Ishikawa (cell line): Measurements from ENCODE around the gene NUDT2.

Source experiments
- CEBPB ChIP-seq: IDR thresholded peaks from 2 replicates; pipeline ENCODE4 v1.6.1; 2012
- CREB1 ChIP-seq: IDR thresholded peaks from 2 replicates; pipeline ENCODE4 v1.6.1; 2012; ENCODE audit warnings: low read depth
- EGR1 ChIP-seq: IDR thresholded peaks from 2 replicates; pipeline ENCODE4 v1.6.1; 2012
- EP300 ChIP-seq: IDR thresholded peaks from 2 replicates; pipeline ENCODE4 v1.6.1; 2012; ENCODE audit warnings: borderline replicate concordance
- FOXM1 ChIP-seq: IDR thresholded peaks from 2 replicates; pipeline ENCODE4 v1.6.1; 2012; ENCODE audit warnings: low read depth, borderline replicate concordance
- NFIC ChIP-seq: IDR thresholded peaks from 2 replicates; pipeline ENCODE4 v1.6.1; 2012
- RAD21 ChIP-seq: IDR thresholded peaks from 2 replicates; pipeline ENCODE4 v1.6.1; 2012; ENCODE audit warnings: low read depth
- TAF1 ChIP-seq: IDR thresholded peaks from 2 replicates; pipeline ENCODE4 v1.6.1; 2012; ENCODE audit warnings: low read depth, mild to moderate bottlenecking
- TCF12 ChIP-seq: IDR thresholded peaks from 2 replicates; pipeline ENCODE4 v1.6.1; 2012; ENCODE audit warnings: low read depth
- TEAD4 ChIP-seq: IDR thresholded peaks from 2 replicates; pipeline ENCODE4 v1.6.1; 2012
- YY1 ChIP-seq: IDR thresholded peaks from 2 replicates; pipeline ENCODE4 v1.6.1; 2012; ENCODE audit warnings: low read depth
- ZBTB7A ChIP-seq: IDR thresholded peaks from 2 replicates; pipeline ENCODE4 v1.6.1; 2012; ENCODE audit warnings: low read depth
- TF ChIP-seq, protein P1 (sequence below): IDR thresholded peaks from 2 replicates; pipeline ENCODE4 v1.6.1; 2012
- TF ChIP-seq, protein P2 (sequence below): IDR thresholded peaks from 2 replicates; pipeline ENCODE4 v1.6.1; 2012; ENCODE audit warnings: low read depth, mild to moderate bottlenecking
- TF ChIP-seq, protein P3 (sequence below): IDR thresholded peaks from 2 replicates; pipeline ENCODE4 v1.6.1; 2012

The NUDT2 gene

DNA sequence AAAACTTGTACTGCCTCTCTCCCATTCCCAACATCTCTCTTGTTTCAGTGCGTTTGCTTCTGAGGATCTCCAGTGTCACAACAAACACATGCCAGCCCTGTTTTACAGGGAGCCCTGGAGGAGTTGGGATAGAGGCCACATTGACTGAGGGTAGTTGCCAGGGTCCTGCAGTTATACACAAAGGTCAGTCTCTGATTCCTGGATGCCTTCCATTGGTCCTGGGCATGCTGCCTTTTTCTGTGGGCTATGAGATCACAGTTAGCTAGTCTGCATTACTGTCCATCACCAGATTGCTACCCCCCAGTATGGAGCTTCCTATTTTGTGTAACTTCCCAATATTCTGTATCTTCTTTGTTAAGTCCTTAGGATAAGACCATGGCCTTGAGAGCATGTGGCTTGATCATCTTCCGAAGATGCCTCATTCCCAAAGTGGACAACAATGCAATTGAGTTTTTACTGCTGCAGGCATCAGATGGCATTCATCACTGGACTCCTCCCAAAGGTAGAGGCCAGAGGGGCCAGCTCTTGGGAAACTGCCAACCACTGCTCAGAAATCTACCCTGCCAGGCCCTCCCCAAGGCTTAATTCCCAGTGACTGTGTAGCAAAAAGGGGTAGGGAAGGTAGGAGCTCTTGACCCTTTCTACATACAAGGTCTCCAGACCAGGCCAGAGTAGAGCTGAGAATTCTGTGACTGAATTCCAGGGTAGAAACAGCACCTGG is 9.5 kb downstream of the NUDT2 start:
- TF ChIP-seq, protein P1, sequence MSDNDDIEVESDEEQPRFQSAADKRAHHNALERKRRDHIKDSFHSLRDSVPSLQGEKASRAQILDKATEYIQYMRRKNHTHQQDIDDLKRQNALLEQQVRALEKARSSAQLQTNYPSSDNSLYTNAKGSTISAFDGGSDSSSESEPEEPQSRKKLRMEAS: no peak
- TF ChIP-seq YY1 (no peak), TAF1 (no peak), CEBPB (no peak), FOXM1 (no peak), NFIC (no peak), RAD21 (no peak), EP300 (no peak)
- TF ChIP-seq, protein P2, sequence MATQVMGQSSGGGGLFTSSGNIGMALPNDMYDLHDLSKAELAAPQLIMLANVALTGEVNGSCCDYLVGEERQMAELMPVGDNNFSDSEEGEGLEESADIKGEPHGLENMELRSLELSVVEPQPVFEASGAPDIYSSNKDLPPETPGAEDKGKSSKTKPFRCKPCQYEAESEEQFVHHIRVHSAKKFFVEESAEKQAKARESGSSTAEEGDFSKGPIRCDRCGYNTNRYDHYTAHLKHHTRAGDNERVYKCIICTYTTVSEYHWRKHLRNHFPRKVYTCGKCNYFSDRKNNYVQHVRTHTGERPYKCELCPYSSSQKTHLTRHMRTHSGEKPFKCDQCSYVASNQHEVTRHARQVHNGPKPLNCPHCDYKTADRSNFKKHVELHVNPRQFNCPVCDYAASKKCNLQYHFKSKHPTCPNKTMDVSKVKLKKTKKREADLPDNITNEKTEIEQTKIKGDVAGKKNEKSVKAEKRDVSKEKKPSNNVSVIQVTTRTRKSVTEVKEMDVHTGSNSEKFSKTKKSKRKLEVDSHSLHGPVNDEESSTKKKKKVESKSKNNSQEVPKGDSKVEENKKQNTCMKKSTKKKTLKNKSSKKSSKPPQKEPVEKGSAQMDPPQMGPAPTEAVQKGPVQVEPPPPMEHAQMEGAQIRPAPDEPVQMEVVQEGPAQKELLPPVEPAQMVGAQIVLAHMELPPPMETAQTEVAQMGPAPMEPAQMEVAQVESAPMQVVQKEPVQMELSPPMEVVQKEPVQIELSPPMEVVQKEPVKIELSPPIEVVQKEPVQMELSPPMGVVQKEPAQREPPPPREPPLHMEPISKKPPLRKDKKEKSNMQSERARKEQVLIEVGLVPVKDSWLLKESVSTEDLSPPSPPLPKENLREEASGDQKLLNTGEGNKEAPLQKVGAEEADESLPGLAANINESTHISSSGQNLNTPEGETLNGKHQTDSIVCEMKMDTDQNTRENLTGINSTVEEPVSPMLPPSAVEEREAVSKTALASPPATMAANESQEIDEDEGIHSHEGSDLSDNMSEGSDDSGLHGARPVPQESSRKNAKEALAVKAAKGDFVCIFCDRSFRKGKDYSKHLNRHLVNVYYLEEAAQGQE: no peak
- TF ChIP-seq, protein P3, sequence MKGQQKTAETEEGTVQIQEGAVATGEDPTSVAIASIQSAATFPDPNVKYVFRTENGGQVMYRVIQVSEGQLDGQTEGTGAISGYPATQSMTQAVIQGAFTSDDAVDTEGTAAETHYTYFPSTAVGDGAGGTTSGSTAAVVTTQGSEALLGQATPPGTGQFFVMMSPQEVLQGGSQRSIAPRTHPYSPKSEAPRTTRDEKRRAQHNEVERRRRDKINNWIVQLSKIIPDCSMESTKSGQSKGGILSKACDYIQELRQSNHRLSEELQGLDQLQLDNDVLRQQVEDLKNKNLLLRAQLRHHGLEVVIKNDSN: no peak

DNA sequence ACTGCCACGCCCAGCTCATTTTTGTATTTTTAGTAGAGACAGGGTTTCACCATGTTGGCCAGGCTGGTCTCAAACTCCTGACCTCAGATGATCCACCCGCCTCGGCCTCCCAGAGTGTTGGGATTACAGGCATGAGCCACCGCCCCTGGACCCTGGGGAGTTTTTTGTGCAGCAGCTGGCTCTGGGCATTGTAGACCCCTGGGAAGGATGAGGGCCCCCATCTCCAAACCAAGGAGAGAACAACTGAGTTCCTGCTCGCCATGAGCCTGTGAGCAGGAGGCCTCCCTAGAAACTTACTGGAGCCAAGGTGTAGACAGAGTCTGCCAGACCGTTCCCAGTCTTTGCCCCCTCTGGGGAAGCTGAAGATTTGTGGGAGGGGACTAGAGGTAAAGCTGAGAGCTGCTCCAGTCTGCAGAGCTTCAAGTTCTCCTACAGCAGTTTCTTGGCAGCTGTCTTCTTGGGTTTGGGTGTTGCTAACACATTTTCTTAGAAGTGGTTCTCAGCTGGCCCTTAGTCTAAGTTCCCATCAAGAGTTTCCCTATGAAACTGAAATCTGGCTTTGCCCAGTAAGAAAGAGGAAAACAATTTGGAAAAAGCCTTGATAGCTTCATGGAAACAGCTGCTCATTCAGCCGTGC is 12.4 kb downstream of the NUDT2 start:
- TF ChIP-seq TEAD4: no peak
- TF ChIP-seq TCF12: no peak
- TF ChIP-seq CREB1: no peak
- no peak for TF ChIP-seq ZBTB7A
- no peak for TF ChIP-seq YY1
- no peak for TF ChIP-seq NFIC
- TF ChIP-seq, protein P2: no peak
- no peak for TF ChIP-seq FOXM1
- no peak for TF ChIP-seq EGR1
- no peak for TF ChIP-seq CEBPB
- TF ChIP-seq, protein P1: no peak
- no peak for TF ChIP-seq RAD21
- no peak for TF ChIP-seq TAF1

DNA sequence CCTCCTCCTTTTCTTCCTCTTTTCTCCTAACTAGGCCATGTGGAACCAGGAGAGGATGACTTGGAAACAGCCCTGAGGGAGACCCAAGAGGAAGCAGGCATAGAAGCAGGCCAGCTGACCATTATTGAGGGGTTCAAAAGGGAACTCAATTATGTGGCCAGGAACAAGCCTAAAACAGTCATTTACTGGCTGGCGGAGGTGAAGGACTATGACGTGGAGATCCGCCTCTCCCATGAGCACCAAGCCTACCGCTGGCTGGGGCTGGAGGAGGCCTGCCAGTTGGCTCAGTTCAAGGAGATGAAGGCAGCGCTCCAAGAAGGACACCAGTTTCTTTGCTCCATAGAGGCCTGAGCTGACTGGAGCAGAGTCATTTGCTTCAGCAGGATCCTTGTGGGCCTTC is 13.7 kb downstream of the NUDT2 start:
- TF ChIP-seq, protein P2: no peak
- TF ChIP-seq EP300 (no peak), ZBTB7A (no peak), TEAD4 (no peak), TAF1 (no peak), RAD21 (no peak), NFIC (no peak), EGR1 (no peak), FOXM1 (no peak), CREB1 (no peak), TCF12 (no peak), YY1 (no peak), CEBPB (no peak)
- TF ChIP-seq, protein P3: no peak
- TF ChIP-seq, protein P1: no peak

DNA sequence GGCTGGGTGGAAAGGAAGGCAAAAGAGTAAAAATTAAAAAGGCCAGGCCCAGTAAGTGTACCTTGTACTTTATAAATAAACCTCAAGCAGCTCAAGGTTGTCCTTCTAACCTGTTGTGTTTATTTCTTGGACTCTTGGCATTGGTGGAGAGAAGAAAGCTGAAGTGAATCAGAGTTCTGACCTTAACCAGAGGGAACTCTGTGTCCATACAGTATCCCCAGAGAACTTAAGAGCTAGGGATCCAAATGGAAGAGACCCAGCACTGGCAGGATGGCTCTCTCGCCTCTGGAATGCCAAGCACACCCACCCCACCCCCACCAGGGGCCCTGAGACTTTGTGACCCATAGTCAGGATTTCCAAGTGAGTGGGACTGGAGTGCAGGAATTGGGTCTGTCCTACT is 14.2 kb downstream of the NUDT2 start:
- no peak for TF ChIP-seq EGR1
- no peak for TF ChIP-seq YY1
- TF ChIP-seq, protein P2: no peak
- TF ChIP-seq, protein P3: no peak
- no peak for TF ChIP-seq TAF1
- TF ChIP-seq ZBTB7A: no peak
- no peak for TF ChIP-seq NFIC
- TF ChIP-seq EP300: no peak
- TF ChIP-seq CREB1: no peak
- no peak for TF ChIP-seq FOXM1
- no peak for TF ChIP-seq RAD21
- TF ChIP-seq CEBPB: no peak
